Measurements from ENCODE around the gene SRGAP2B.
"Not testable (repeated sequence)": the region's sequence is repeated elsewhere in the genome, so short reads cannot be mapped to it uniquely, and the experiment has no call there.

Gene SRGAP2B

DNA sequence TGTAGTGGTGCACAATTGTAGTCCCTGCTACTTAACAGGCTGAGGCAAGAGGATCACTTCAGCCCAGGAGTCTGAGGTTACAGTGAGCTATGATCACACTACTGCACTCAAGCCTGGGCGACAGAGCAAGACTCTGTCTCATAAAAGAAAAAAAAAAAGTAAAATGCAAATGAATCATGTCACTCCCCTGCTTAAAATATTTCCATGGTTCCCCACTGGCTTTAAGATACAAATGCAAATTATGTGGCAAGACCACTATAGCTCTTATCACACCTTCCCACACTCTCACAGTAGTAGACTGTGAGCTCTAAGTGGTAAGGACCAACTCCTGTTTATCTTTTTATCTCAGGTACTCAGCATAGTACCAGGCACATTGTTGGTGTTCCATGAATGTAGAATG is 53.6 kb downstream of the SRGAP2B start:
- DNase-seq (ENCODE audit: low read depth in 3 of 3) = not testable (repeated sequence)

GRCh38 chr1:145036019-145036418 is 59.1 kb downstream of the SRGAP2B start:
- DNase-seq (ENCODE audit: low read depth in 3 of 3) = not testable (repeated sequence)

- DNase-seq (ENCODE audit: low read depth in 3 of 3) = not testable (repeated sequence)
Observed at GRCh38 chr1:145033523-145033922, 61.6 kb downstream of the SRGAP2B start.

DNA sequence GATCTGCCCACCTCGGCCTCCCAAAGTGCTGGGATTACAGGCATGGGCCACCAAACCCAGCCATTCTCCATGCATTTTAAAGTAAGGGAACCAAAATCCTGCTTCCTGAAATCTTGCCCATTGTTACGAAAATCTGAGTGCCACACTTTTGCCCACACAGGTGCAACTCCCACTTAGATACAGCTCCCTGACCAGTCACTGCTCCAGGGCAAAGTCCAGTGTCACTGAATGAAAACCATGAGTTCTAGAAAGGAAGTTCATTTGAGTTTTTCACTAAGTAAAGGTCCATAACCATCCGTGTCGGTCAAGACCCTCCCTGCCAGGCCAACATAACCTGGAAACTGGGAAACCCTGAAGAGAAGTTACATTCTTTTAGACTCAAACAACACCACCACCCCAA is 67.9 kb downstream of the SRGAP2B start:
- not testable (repeated sequence) for DNase-seq (ENCODE audit: low read depth in 3 of 3)

- not testable (repeated sequence) for DNase-seq (ENCODE audit: low read depth in 3 of 3)
Observed at GRCh38 chr1:145025286-145025685, 69.8 kb downstream of the SRGAP2B start.

DNA sequence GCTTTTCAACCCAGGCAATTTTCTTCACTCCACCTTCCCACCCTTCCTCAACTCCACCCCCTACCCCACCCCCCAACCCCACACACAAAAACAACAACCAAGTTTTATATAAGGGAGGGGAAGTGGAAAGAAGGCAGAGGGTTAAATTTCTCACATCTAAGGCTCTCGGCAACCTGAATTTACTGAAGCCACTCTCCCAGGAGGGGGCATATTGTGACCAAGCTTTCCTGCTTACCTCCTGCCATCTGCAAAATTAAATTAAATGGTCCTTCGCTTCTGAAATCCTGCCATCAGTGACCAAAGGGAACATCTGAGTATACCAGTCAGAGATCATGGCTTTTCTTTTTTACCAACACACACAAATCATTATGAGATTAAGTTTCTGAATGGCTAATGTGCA is 72.9 kb downstream of the SRGAP2B start:
- DNase-seq (ENCODE audit: low read depth in 3 of 3) = not testable (repeated sequence)

- not testable (repeated sequence) for DNase-seq (ENCODE audit: low read depth in 3 of 3)
Observed at GRCh38 chr1:145021749-145022148, 73.4 kb downstream of the SRGAP2B start.

- DNase-seq (ENCODE audit: low read depth in 3 of 3) = not testable (repeated sequence)
Observed at GRCh38 chr1:145019709-145020108, 75.4 kb downstream of the SRGAP2B start.

DNA sequence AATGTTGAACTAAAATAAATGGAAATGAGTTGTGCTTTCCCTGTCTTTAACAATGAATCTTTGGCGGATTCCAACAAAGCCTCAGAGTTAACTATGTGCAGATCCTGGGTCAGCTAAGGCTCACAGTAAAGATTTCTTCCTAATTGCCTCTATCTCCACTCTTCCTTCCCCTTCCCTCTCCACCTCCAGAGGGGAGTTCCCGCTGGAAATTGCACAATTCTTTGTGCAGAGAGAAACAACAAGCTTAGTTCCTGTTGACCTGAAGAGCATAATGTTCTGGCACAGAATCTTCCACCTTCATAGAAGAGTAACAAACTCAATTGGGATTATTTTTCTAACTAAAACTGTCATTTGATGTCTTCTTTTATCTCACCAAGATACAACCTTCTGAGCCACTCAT is 77.4 kb downstream of the SRGAP2B start:
- not testable (repeated sequence) for DNase-seq (ENCODE audit: low read depth in 3 of 3)

GRCh38 chr1:145016492-145016862 is 78.7 kb downstream of the SRGAP2B start:
- not testable (repeated sequence) for DNase-seq (ENCODE audit: low read depth in 3 of 3)

- DNase-seq (ENCODE audit: low read depth in 3 of 3) = not testable (repeated sequence)
Observed at GRCh38 chr1:145015744-145016491, 79.2 kb downstream of the SRGAP2B start.

- not testable (repeated sequence) for DNase-seq (ENCODE audit: low read depth in 3 of 3)
Observed at GRCh38 chr1:145013353-145013752, 81.8 kb downstream of the SRGAP2B start.

GRCh38 chr1:145011811-145012210 is 83.3 kb downstream of the SRGAP2B start:
- not testable (repeated sequence) for DNase-seq (ENCODE audit: low read depth in 3 of 3)

- DNase-seq (ENCODE audit: low read depth in 3 of 3) = not testable (repeated sequence)
Observed at GRCh38 chr1:145010580-145010979, 84.5 kb downstream of the SRGAP2B start.

- not testable (repeated sequence) for DNase-seq (ENCODE audit: low read depth in 3 of 3)
Observed at GRCh38 chr1:145009928-145010327, 85.2 kb downstream of the SRGAP2B start.

DNA sequence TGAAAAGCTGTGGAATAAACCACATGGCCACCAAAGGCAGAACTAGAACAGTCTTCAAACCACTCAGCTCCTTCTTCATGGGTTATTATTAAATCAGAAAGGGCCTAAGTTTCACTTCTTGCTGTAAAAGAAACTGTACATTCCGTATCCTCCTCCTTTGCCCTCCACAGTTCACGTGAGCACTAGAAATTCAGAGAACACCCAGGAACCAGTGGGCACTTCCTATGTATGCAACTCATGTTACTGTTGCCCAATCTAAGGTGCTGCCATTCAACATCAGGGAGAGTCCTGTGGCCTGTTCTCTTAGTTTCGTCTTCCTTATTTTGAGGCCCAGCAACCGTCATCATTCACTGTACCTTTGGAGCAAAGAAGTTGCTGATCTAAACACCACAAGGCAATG is 86.7 kb downstream of the SRGAP2B start:
- not testable (repeated sequence) for DNase-seq (ENCODE audit: low read depth in 3 of 3)

DNA sequence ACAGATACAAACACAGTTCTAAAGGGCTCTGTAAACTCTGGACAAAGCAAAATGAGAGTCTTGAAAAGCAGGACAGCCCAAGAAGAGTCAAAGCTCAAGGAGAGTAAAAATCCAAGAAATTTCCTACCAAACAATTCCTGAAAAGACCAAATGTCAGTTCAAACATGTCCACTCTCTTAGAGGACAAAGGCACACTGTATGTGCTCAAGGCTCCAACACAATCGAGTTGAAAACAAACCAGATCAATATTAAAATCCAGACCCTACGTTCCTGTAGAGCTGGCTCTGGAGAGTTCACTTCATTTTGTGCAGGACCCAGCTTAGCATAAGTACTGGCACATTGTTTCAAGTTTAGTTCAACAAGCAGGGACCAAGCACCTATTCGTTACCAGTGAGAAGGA is 90.0 kb downstream of the SRGAP2B start:
- DNase-seq (ENCODE audit: low read depth in 3 of 3) = not testable (repeated sequence)

GRCh38 chr1:145001381-145001780 is 93.7 kb downstream of the SRGAP2B start:
- not testable (repeated sequence) for DNase-seq (ENCODE audit: low read depth in 3 of 3)

DNA sequence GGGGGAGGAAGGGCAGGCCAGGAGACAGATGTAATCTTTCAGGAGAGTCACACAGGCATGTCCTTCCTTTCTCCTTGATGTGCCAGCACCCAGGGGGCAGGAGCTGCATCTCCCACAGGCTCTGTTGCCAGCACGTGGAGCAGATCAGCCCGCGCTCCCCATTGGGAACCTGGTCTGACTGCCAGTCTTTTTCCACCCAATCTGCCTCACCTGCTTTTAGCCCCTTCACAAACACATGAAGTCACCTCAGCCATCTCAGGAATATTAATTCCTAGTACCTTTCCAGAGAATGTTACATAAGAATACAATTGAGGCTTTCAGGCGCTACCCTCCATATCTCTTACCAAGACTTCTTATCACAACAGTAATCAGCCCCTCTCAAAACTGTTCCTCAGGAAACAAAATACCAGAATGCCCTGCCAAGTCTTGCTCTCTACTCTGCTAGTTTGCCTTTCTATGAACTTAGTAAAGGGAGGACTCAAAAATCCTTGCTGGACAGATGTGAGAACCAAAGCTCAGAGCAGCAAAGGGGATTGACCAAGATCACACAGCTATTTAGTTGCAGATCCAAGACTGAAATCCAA is 94.3 kb downstream of the SRGAP2B start:
- not testable (repeated sequence) for DNase-seq (ENCODE audit: low read depth in 3 of 3)

- DNase-seq (ENCODE audit: low read depth in 3 of 3) = not testable (repeated sequence)
Observed at GRCh38 chr1:145000074-145000742, 94.9 kb downstream of the SRGAP2B start.

DNA sequence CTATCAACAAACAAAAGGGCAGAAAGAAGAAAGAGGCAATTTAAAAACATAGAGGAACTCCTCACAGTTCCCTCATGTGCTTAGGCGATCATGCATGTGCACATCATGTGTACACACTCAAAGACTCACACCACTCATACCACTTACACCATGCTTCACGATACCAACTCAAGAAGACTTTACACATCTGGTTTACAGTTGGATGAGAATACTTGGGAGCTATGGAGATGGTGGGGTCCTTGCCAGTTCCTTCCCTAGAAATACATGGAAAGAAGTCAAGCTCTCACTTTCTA is 96.2 kb downstream of the SRGAP2B start:
- DNase-seq (ENCODE audit: low read depth in 3 of 3) = not testable (repeated sequence)

- not testable (repeated sequence) for DNase-seq (ENCODE audit: low read depth in 3 of 3)
Observed at GRCh38 chr1:144998134-144998980, 96.8 kb downstream of the SRGAP2B start.
